Astrocyte (in vitro differentiated cells and primary cell): ENCODE measurements around the gene TLN1. TPM values are rescaled to one million over a fixed set of nuclear protein-coding genes. Genes with fewer than 3 reads are reported as not detected.
A peak's percentile ranks its signal among the peaks of the same experiment; 100 is the strongest.

ENCODE experiments used
- DNase-seq: peaks from one replicate; pipeline ENCODE4 v3.0.0-alpha.2; 2010; ENCODE audit warnings: low read depth
- FAIRE-seq: peaks from 2 replicates; lab custom pipeline; 2011; peaks lifted over from hg19 to GRCh38; lab: Jason Lieb, UNC
- H2AFZ ChIP-seq: 2 replicates; pipeline ENCODE4 v1.6.0; 2012; ENCODE audit warnings: low read depth, low read length, inconsistent platforms
- H3K27ac ChIP-seq: 2 replicates; pipeline ENCODE4 v1.5.1; 2011; ENCODE audit warnings: low read depth, low read length, inconsistent platforms
- H3K27me3 ChIP-seq: 2 replicates; pipeline ENCODE4 v1.6.0; 2011; ENCODE audit warnings: low read length, inconsistent platforms; ENCODE audit not compliant: insufficient read depth
- H3K36me3 ChIP-seq: 2 replicates; pipeline ENCODE4 v1.5.1; 2011; ENCODE audit warnings: low read length, inconsistent platforms; ENCODE audit not compliant: insufficient read depth
- H3K4me1 ChIP-seq: 2 replicates; pipeline ENCODE4 v1.5.1; 2011; ENCODE audit warnings: low read length, inconsistent platforms; ENCODE audit not compliant: insufficient read depth
- H3K4me2 ChIP-seq: 2 replicates; pipeline ENCODE4 v1.6.0; 2012; ENCODE audit warnings: low read length, inconsistent platforms
- H3K4me3 ChIP-seq: 2 replicates; pipeline ENCODE4 v1.5.1; 2011; ENCODE audit warnings: low read depth, mild to moderate bottlenecking, low read length, inconsistent platforms; ENCODE audit not compliant: insufficient read depth
- H3K79me2 ChIP-seq: 2 replicates; pipeline ENCODE4 v1.6.0; 2012; ENCODE audit warnings: mild to moderate bottlenecking, low read length, inconsistent platforms; ENCODE audit not compliant: insufficient read depth
- H3K9ac ChIP-seq: 2 replicates; pipeline ENCODE4 v1.6.0; 2012; ENCODE audit warnings: mild to moderate bottlenecking, low read length, inconsistent platforms
- H3K9me3 ChIP-seq: 2 replicates; pipeline ENCODE4 v1.5.1; 2012; ENCODE audit warnings: low read depth, mild to moderate bottlenecking, low read length, inconsistent platforms; ENCODE audit not compliant: insufficient read depth
- H4K20me1 ChIP-seq: 2 replicates; pipeline ENCODE4 v1.6.0; 2012; ENCODE audit warnings: low read length, inconsistent platforms; ENCODE audit not compliant: insufficient read depth
- H3K27ac Mint-ChIP-seq: one replicate; pipeline ENCODE4 v1.8.0; 2021; ENCODE audit warnings: mild to moderate bottlenecking, mixed read lengths; ENCODE audit not compliant: unreplicated experiment
- H3K27me3 Mint-ChIP-seq: one replicate; pipeline ENCODE4 v1.8.0; 2021; ENCODE audit warnings: low read depth, mixed read lengths; ENCODE audit not compliant: unreplicated experiment
- H3K36me3 Mint-ChIP-seq: one replicate; pipeline ENCODE4 v1.8.0; 2021; ENCODE audit warnings: low read depth, mixed read lengths; ENCODE audit not compliant: unreplicated experiment
- H3K4me1 Mint-ChIP-seq: one replicate; pipeline ENCODE4 v1.8.0; 2021; ENCODE audit warnings: low read depth, mixed read lengths; ENCODE audit not compliant: unreplicated experiment
- H3K4me3 Mint-ChIP-seq: one replicate; pipeline ENCODE4 v1.8.0; 2021; ENCODE audit warnings: mild to moderate bottlenecking, moderate library complexity, mixed read lengths; ENCODE audit not compliant: unreplicated experiment
- H3K9me3 Mint-ChIP-seq: one replicate; pipeline ENCODE4 v1.8.0; 2021; ENCODE audit warnings: mild to moderate bottlenecking, mixed read lengths; ENCODE audit not compliant: unreplicated experiment
- CTCF ChIP-seq: IDR thresholded peaks from 2 replicates; pipeline ENCODE4 v1.5.1; 2011; ENCODE audit warnings: low read depth, mild to moderate bottlenecking, inconsistent platforms, low read length, moderate library complexity; ENCODE audit not compliant: insufficient read depth
- EZH2 ChIP-seq: IDR thresholded peaks from 2 replicates; pipeline ENCODE4 v1.6.1; 2012; ENCODE audit warnings: mild to moderate bottlenecking, low read length, inconsistent platforms; ENCODE audit not compliant: insufficient read depth
- total RNA-seq: library from RNA; stranded (reverse); gene quantifications from 2 replicates; pipeline ENCODE4 v1.2.1, GENCODE V29; 2021

TLN1 gene
- total RNA-seq, 1 donor from 2014 or later = 525 TPM

DNA sequence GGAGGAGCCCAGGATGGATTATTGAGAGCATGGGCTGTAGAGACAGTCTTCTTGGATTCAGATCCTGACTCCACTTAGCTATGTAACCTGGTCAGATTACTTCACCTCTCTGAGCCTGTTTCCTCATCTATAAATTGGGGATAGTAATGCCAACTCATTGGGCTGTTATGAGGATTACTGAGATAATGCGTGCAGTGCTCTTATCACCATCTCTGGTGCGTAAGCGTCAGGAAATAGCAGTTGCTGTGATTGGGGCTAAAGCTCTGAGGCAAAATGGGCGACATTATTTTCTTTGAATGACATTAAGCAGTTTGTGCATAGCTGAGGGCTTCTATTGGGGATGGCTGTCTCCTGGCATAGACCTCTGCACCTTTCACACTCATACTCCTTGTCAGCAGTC lies 23.1 kb upstream of the TLN1 start:
- TF ChIP-seq CTCF = no peak
- TF ChIP-seq EZH2 = no peak
- no peak for DNase-seq
- peaks cover 7% of the 10 kb centered on the region for H3K79me2 ChIP-seq
- peaks cover 19% of the 10 kb centered on the region for H4K20me1 ChIP-seq
- peaks cover 22% of the 10 kb centered on the region for H3K4me1 ChIP-seq
- H3K4me3 Mint-ChIP-seq = no peak overlapping the region
- H2AFZ ChIP-seq = no peak overlapping the region
- peaks cover 5% of the 10 kb centered on the region for H3K4me1 Mint-ChIP-seq
- H3K27me3 Mint-ChIP-seq = no peaks in the 10 kb centered on the region
- H3K9me3 Mint-ChIP-seq = no peaks in the 10 kb centered on the region
- H3K27me3 ChIP-seq = no peaks in the 10 kb centered on the region
- no peak overlapping the region for H3K9ac ChIP-seq
- no peak for FAIRE-seq
- no peak overlapping the region for H3K4me2 ChIP-seq
- H3K9me3 ChIP-seq = no peaks in the 10 kb centered on the region
- H3K36me3 Mint-ChIP-seq = peaks cover 18% of the 10 kb centered on the region
- no peak overlapping the region for H3K27ac Mint-ChIP-seq
- H3K36me3 ChIP-seq = peaks cover 19% of the 10 kb centered on the region
- H3K4me3 ChIP-seq = no peak overlapping the region
- H3K27ac ChIP-seq = no peak overlapping the region

DNA sequence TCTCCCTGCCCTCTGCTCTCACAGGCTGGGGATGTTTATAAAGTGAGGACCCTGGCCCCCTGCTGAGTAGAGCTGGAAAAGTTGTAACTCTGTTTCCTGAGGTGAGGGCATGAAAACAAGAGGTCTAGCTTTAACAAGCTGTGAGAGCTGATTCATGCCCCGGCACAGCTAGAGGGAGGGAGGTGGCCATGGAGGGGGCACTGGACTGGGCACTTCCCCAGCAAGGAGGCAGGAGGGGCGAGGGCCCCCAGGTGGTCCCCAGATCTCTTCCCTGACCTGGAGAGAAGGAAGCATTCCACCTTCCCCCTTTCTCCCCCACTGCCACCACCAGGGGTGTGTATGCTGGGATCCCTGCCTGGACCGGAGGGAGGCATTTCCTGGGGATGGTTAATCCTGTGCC lies 22.3 kb upstream of the TLN1 start, which contains the start of gene MSMP:
Gene MSMP, minus strand, starts transcription at position 13 of the 400 bp plus-strand sequence. CDS start 147 bp downstream, outside the sequence.
- Mint-ChIP-seq H3K4me1 (peaks cover 5% of the 10 kb centered on the region), H3K9me3 (no peaks in the 10 kb centered on the region), H3K27me3 (no peaks in the 10 kb centered on the region), H3K36me3 (peaks cover 18% of the 10 kb centered on the region), H3K27ac (no peak within 1 kb of the TSS), H3K4me3 (peak within 1 kb of the TSS; percentile 24)
- H3K79me2 ChIP-seq = peaks cover 15% of the 10 kb centered on the region
- H3K9me3 ChIP-seq = no peaks in the 10 kb centered on the region
- no peak within 1 kb of the TSS for H3K4me3 ChIP-seq
- H3K9ac ChIP-seq = no peak within 1 kb of the TSS
- H3K36me3 ChIP-seq = peaks cover 19% of the 10 kb centered on the region
- peaks cover 19% of the 10 kb centered on the region for H4K20me1 ChIP-seq
- H3K27ac ChIP-seq = no peak within 1 kb of the TSS
- no peaks in the 10 kb centered on the region for H3K27me3 ChIP-seq
- H3K4me1 ChIP-seq = peaks cover 28% of the 10 kb centered on the region
- DNase-seq (no peak), FAIRE-seq (no peak)
- TF ChIP-seq EZH2 (no peak), CTCF (no peak)
- H2AFZ ChIP-seq = no peak within 1 kb of the TSS
- no peak within 1 kb of the TSS for H3K4me2 ChIP-seq

- DNase-seq (no peak), FAIRE-seq (no peak)
- Histone ChIP-seq H3K9ac (no peak overlapping the region), H3K27me3 (no peaks in the 10 kb centered on the region), H2AFZ (no peak overlapping the region), H3K27ac (no peak overlapping the region), H3K36me3 (peaks cover 19% of the 10 kb centered on the region), H3K9me3 (no peaks in the 10 kb centered on the region), H3K4me1 (peaks cover 28% of the 10 kb centered on the region), H4K20me1 (peaks cover 19% of the 10 kb centered on the region), H3K79me2 (peaks cover 22% of the 10 kb centered on the region), H3K4me3 (no peak overlapping the region), H3K4me2 (no peak overlapping the region)
- H3K27ac Mint-ChIP-seq = no peak overlapping the region
- peaks cover 2% of the 10 kb centered on the region for H3K4me1 Mint-ChIP-seq
- no peaks in the 10 kb centered on the region for H3K9me3 Mint-ChIP-seq
- peaks cover 18% of the 10 kb centered on the region for H3K36me3 Mint-ChIP-seq
- TF ChIP-seq CTCF (no peak), EZH2 (no peak)
- no peaks in the 10 kb centered on the region for H3K27me3 Mint-ChIP-seq
- H3K4me3 Mint-ChIP-seq = peak overlapping the region; percentile 24
Observed at GRCh38 chr9:35753466-35753865, 21.5 kb upstream of the TLN1 start.
